H1 (cell line): Measurements from ENCODE around the gene ATF7. TPM values are rescaled to one million over a fixed set of nuclear protein-coding genes. Genes with fewer than 3 reads are reported as not detected.
A peak's percentile ranks its signal among the peaks of the same experiment; 100 is the strongest.

Source experiments
- BACH1 ChIP-seq: IDR thresholded peaks from 2 replicates; pipeline ENCODE4 v1.6.1; 2012; ENCODE audit warnings: low read length, improper control_type of control experiment
- EZH2 ChIP-seq: fragments of 200-600 bp; sonication (generic); IDR thresholded peaks from 2 replicates; pipeline ENCODE4 v1.7.1; 2012; ENCODE audit warnings: low read depth, mild to moderate bottlenecking, moderate library complexity, low read length, inconsistent platforms; ENCODE audit not compliant: severe bottlenecking
- GTF2F1 ChIP-seq: IDR thresholded peaks from 2 replicates; pipeline ENCODE4 v1.6.1; 2012; ENCODE audit warnings: low read depth, low read length, improper control_type of control experiment, borderline replicate concordance
- POLR2A ChIP-seq, 2 experiments: IDR thresholded peaks; 1 replicate in 1 of 2; 2 replicates in 1 of 2; pipeline ENCODE4 v1.6.1; 2011; ENCODE audit warnings: low read depth in 2 of 2, low read length in 2 of 2, mild to moderate bottlenecking in 2 of 2; ENCODE audit errors: control extremely low read depth in 1 of 2
- POU5F1 ChIP-seq: IDR thresholded peaks from 2 replicates; pipeline ENCODE4 v1.6.1; 2011; ENCODE audit warnings: low read depth, mild to moderate bottlenecking, low read length, moderate library complexity
- RBBP5 ChIP-seq: IDR thresholded peaks from 2 replicates; pipeline ENCODE4 v1.7.1; 2012; ENCODE audit warnings: low read depth, mild to moderate bottlenecking, inconsistent platforms, low read length, moderate library complexity, borderline replicate concordance
- ZNF274 ChIP-seq: IDR thresholded peaks from 2 replicates; pipeline ENCODE4 v1.7.0; 2012; ENCODE audit warnings: low read length, borderline replicate concordance; ENCODE audit errors: extremely low read depth
- polyA plus RNA-seq, 7 experiments: library from polyadenylated mRNA; depleted of rRNA in 3 of 7; stranded (reverse) in 5 of 7; unstranded in 2 of 7; fragments of >200 nt in 5 of 7; fragments of 200-250 nt in 2 of 7; gene quantifications; 1 replicate in 5 of 7; 2 replicates in 1 of 7; 4 replicates in 1 of 7; pipeline versions ENCODE4 v1.2.1 to v1.2.3, GENCODE V29; 2011 to 2013; ENCODE audit warnings: missing spikeins in 2 of 7, mixed read lengths in 2 of 7
- total RNA-seq: library from RNA; stranded (reverse); fragmentation: NEBNext Ultra II Directional; extraction: Animal tissue kit (Norgen Biotek cat#: 25700); gene quantifications from 2 replicates; pipeline ENCODE4 v1.2.1, GENCODE V29; 2021
- TF ChIP-seq, protein P1 (sequence below): IDR thresholded peaks from 2 replicates; pipeline ENCODE4 v1.6.1; 2011; ENCODE audit warnings: low read length, improper control_type of control experiment

ATF7 gene
- total and polyA plus RNA-seq, 2 of the 8 experiments (the other 6 are each of a cell fraction or from before 2014, with no cell fraction given): 10.1 to 16.6 TPM

DNA sequence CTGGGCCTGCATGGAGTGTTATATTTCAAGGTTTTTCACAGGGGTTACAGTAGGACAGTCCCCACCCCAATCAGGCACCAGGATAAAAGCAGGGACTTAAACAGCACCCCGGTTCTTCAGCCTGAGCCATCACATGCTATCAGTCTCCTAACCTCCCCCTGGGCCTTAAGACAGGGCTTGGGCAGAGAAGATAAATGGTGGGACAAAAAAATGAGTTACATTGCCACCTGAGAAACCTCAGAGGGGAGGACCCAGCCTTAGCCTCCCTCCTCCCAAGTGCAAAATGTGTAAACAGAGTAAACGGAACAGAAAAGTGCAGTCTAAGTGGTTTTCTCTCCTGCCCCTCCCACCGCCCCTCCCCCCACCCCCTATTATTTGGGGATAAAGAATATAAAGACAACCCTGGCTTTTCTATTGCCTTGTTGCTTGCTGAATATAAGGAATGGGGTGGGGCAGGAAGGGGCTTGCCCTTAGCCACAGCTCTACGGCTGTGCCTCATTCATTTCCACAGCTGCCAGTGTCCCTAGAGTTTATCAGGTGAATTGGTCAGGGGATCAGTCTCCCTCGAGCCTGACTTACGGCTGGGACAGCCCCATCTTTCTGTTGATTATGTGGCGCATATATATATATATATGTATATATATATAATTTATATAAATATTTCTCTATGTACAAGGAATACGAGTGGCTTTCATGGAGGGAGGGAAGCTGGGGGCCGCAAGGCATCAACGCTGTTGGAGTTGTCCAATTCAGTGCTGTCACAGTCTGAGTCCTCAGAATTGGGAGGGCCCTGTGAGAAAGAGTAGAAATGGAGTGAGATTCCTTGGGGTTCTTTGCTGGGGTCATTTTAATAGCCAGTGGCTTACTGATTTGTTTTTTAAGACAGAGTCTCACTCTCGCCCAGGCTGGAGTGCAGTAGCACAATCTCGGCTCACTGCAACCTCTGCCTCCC lies 145.4 kb downstream of the ATF7 start (continued):
- TF ChIP-seq POLR2A (IDR thresholded peaks at IDR 0.05; ENCODE audit: control extremely low read depth in 1 of 2, low read depth in 2 of 2, low read length in 2 of 2) (peak in 1 of 2 experiments; percentile 24; a peak in 1 of 3 replicates), EZH2 (no peak), ZNF274 (no peak), BACH1 (no peak), RBBP5 (no peak), GTF2F1 (no peak), POU5F1 (no peak)
- TF ChIP-seq, protein P1, sequence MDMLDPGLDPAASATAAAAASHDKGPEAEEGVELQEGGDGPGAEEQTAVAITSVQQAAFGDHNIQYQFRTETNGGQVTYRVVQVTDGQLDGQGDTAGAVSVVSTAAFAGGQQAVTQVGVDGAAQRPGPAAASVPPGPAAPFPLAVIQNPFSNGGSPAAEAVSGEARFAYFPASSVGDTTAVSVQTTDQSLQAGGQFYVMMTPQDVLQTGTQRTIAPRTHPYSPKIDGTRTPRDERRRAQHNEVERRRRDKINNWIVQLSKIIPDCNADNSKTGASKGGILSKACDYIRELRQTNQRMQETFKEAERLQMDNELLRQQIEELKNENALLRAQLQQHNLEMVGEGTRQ: no peak
